Osteocyte (in vitro differentiated cells): ENCODE results near the gene NCBP2. TPM values are rescaled to one million over a fixed set of nuclear protein-coding genes. Genes with fewer than 3 reads are reported as not detected.

ENCODE experiments used
- DNase-seq: peaks from one replicate; pipeline ENCODE4 v3.0.0; 2021; ENCODE audit warnings: mixed read lengths; ENCODE audit not compliant: unreplicated experiment; ENCODE audit errors: extremely low spot score
- H3K27ac Mint-ChIP-seq: one replicate; pipeline ENCODE4 v1.8.0; 2021; ENCODE audit warnings: mild to moderate bottlenecking, mixed read lengths; ENCODE audit not compliant: unreplicated experiment
- H3K27me3 Mint-ChIP-seq: one replicate; pipeline ENCODE4 v1.8.0; 2021; ENCODE audit warnings: mixed read lengths; ENCODE audit not compliant: unreplicated experiment
- H3K36me3 Mint-ChIP-seq: one replicate; pipeline ENCODE4 v1.8.0; 2021; ENCODE audit warnings: mixed read lengths; ENCODE audit not compliant: unreplicated experiment
- H3K4me1 Mint-ChIP-seq: one replicate; pipeline ENCODE4 v1.8.0; 2021; ENCODE audit warnings: mixed read lengths; ENCODE audit not compliant: unreplicated experiment
- H3K4me3 Mint-ChIP-seq: one replicate; pipeline ENCODE4 v1.8.0; 2021; ENCODE audit warnings: mild to moderate bottlenecking, moderate library complexity, mixed read lengths; ENCODE audit not compliant: unreplicated experiment
- H3K9me3 Mint-ChIP-seq: one replicate; pipeline ENCODE4 v1.8.0; 2021; ENCODE audit warnings: mixed read lengths; ENCODE audit not compliant: unreplicated experiment
- total RNA-seq: library from RNA; stranded (reverse); gene quantifications from 2 replicates; pipeline ENCODE4 v1.2.1, GENCODE V29; 2021
- TF ChIP-seq, protein P1 (sequence below): fragments of 200-600 bp; sonication (generic); IDR thresholded peaks from 2 replicates; pipeline ENCODE4 v1.5.0; 2021; ENCODE audit warnings: antibody characterized with exemption, mild to moderate bottlenecking, moderate library complexity

The NCBP2 gene
- total RNA-seq, 1 donor from 2014 or later = 59.5 TPM

DNA sequence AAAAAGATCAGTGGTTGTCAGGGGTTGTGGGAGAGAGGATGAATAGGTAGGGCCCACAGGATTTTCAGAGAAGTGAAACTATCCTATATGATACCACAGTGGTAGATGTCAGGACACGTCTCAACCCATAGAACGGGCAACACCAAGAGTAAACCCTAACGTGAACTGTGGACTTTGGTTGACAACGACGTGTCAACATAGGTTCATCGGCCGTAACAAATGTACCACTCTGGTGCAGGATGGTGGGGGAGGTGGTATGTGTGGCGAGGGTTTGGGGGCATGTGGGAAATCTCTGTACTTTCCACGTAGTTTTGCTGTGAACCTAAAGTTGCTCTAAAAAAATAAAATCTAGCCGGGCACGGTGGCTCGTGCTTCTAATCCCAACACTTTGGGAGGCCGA is 39.3 kb upstream of the NCBP2 start:
- Mint-ChIP-seq H3K27ac (no peak overlapping the region), H3K27me3 (peaks cover 26% of the 10 kb centered on the region), H3K4me1 (peaks cover 5% of the 10 kb centered on the region), H3K4me3 (no peak overlapping the region), H3K36me3 (no peaks in the 10 kb centered on the region), H3K9me3 (peaks cover 10% of the 10 kb centered on the region)
- DNase-seq = no peak
- TF ChIP-seq, protein P1, sequence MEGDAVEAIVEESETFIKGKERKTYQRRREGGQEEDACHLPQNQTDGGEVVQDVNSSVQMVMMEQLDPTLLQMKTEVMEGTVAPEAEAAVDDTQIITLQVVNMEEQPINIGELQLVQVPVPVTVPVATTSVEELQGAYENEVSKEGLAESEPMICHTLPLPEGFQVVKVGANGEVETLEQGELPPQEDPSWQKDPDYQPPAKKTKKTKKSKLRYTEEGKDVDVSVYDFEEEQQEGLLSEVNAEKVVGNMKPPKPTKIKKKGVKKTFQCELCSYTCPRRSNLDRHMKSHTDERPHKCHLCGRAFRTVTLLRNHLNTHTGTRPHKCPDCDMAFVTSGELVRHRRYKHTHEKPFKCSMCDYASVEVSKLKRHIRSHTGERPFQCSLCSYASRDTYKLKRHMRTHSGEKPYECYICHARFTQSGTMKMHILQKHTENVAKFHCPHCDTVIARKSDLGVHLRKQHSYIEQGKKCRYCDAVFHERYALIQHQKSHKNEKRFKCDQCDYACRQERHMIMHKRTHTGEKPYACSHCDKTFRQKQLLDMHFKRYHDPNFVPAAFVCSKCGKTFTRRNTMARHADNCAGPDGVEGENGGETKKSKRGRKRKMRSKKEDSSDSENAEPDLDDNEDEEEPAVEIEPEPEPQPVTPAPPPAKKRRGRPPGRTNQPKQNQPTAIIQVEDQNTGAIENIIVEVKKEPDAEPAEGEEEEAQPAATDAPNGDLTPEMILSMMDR = no peak

- peaks cover 5% of the 10 kb centered on the region for H3K4me1 Mint-ChIP-seq
- DNase-seq = no peak
These were observed 37.2 kb upstream of the NCBP2 start for GRCh38 chr3:196979545-196979944.

GRCh38 chr3:196976941-196977340 is 34.6 kb upstream of the NCBP2 start:
- Mint-ChIP-seq H3K36me3 (no peaks in the 10 kb centered on the region), H3K4me1 (peaks cover 5% of the 10 kb centered on the region), H3K27ac (no peak overlapping the region), H3K4me3 (no peak overlapping the region), H3K9me3 (no peaks in the 10 kb centered on the region), H3K27me3 (peaks cover 3% of the 10 kb centered on the region)
- DNase-seq = no peak
- TF ChIP-seq, protein P1 = no peak

More at GRCh38 chr3:196979545-196979944, 37.2 kb upstream of the NCBP2 start:
- H3K36me3 Mint-ChIP-seq = no peaks in the 10 kb centered on the region
- no peak overlapping the region for H3K4me3 Mint-ChIP-seq
- peaks cover 10% of the 10 kb centered on the region for H3K9me3 Mint-ChIP-seq
- H3K27ac Mint-ChIP-seq = no peak overlapping the region
- TF ChIP-seq, protein P1 = no peak
- H3K27me3 Mint-ChIP-seq = peaks cover 18% of the 10 kb centered on the region

DNA sequence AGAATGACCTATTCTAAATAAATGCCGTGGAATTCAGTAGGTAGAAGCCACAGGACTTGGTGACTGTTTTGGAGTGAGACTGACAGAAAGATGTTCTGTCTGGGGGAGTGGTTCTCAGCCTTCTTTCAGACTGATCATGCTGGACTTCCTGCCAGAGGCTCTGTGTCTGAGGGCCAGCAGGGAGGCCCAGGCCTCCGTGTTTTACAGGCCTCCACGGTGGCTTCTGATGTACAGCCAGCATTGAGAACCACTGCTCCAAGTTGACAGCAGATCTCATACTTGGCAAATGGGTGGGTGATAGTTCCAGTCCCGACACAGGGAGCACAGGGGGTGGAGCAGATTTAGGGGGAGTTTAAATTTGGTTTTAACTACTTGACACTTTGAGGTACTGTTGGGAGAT is 33.0 kb upstream of the NCBP2 start:
- DNase-seq = no peak
- Mint-ChIP-seq H3K4me1 (peaks cover 6% of the 10 kb centered on the region), H3K36me3 (no peaks in the 10 kb centered on the region), H3K4me3 (no peak overlapping the region), H3K27ac (no peak overlapping the region), H3K9me3 (no peaks in the 10 kb centered on the region), H3K27me3 (no peaks in the 10 kb centered on the region)
- TF ChIP-seq, protein P1 = no peak

- Mint-ChIP-seq H3K27ac (no peak overlapping the region), H3K27me3 (no peaks in the 10 kb centered on the region), H3K36me3 (no peaks in the 10 kb centered on the region), H3K9me3 (no peaks in the 10 kb centered on the region), H3K4me1 (peaks cover 10% of the 10 kb centered on the region), H3K4me3 (no peak overlapping the region)
- DNase-seq = no peak
- TF ChIP-seq, protein P1 = no peak
These were observed 32.3 kb upstream of the NCBP2 start for GRCh38 chr3:196974661-196975060.
